NT2/D1 (cell line): Measurements from ENCODE around the gene ADD2.

Source experiments
- DNase-seq: peaks from one replicate; pipeline ENCODE4 v3.0.0-alpha.2; 2011; ENCODE audit warnings: low read depth, low spot score
- H3K27me3 ChIP-seq: 2 replicates; pipeline ENCODE4 v1.6.0; 2011; ENCODE audit warnings: mild to moderate bottlenecking; ENCODE audit not compliant: insufficient read length, insufficient read depth
- H3K36me3 ChIP-seq: 2 replicates; pipeline ENCODE4 v1.6.1; 2011; ENCODE audit warnings: mild to moderate bottlenecking, low read length, mixed read lengths; ENCODE audit not compliant: insufficient read depth, insufficient read length
- H3K4me1 ChIP-seq: 2 replicates; pipeline ENCODE4 v1.5.1; 2011; ENCODE audit not compliant: insufficient read depth, insufficient read length
- H3K4me3 ChIP-seq: 2 replicates; pipeline ENCODE4 v1.5.1; 2011; ENCODE audit warnings: low read depth; ENCODE audit not compliant: insufficient read length
- H3K9ac ChIP-seq: 2 replicates; pipeline ENCODE4 v1.6.0; 2011; ENCODE audit warnings: low read depth; ENCODE audit not compliant: insufficient read length
- H3K9me3 ChIP-seq: 2 replicates; pipeline ENCODE4 v1.5.1; 2011; ENCODE audit warnings: mild to moderate bottlenecking, low read length; ENCODE audit not compliant: insufficient read depth
- SUZ12 ChIP-seq: IDR thresholded peaks from 2 replicates; pipeline ENCODE4 v1.6.1; 2011; ENCODE audit not compliant: insufficient read length, insufficient read depth; ENCODE audit errors: extremely low read depth
- YY1 ChIP-seq: IDR thresholded peaks from 2 replicates; pipeline ENCODE4 v1.6.1; 2011; ENCODE audit not compliant: insufficient read length, insufficient read depth
- ZNF274 ChIP-seq: IDR thresholded peaks from 2 replicates; pipeline ENCODE4 v1.6.1; 2011; ENCODE audit warnings: mild to moderate bottlenecking, low read depth, low read length

Gene ADD2

DNA sequence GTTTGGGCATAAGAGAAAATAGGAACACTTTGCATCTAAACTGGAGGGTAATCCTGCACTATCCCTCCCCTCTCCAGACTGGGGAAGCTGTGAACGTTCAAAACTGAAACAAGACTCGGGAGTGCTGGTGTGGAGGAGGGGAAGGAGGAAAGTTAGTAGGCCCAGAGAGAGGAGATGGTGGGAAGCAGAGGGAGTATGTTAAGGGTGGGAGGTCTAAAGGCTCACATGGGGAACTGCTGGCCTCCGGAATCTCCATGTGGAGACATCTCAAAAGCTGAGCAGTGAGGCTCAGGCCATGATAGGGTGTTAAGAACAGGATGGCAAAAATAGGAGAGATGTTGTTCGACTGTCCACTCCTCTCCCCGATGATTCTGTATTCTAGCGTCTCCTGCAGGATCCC lies 47.9 kb downstream of the ADD2 start:
- Histone ChIP-seq H3K9me3 (no peaks in the 10 kb centered on the region), H3K27me3 (no peaks in the 10 kb centered on the region), H3K4me1 (peaks cover 3% of the 10 kb centered on the region), H3K9ac (no peak overlapping the region), H3K4me3 (no peak overlapping the region), H3K36me3 (no peaks in the 10 kb centered on the region)
- no peak for DNase-seq
- TF ChIP-seq YY1: no peak

DNA sequence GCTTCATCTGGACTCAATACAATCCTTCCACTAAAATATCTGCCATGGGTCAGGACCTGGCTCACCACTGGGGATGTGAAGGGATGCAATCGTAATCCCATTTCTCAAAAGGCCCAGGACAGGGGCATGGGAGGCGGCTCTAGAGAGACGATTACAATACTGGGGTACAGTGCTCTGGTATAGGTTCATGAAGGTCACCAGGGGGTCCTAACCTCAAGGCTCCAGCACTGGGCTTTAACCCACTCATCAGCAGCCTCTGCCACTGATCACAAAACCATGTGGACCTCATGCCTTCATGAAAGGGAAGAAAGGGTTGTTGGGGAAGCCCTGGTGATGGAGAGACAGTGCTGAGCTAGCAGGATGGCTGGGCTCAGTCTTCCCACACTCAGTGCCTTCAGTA lies 48.8 kb downstream of the ADD2 start:
- Histone ChIP-seq H3K27me3 (no peaks in the 10 kb centered on the region), H3K9me3 (no peaks in the 10 kb centered on the region), H3K4me3 (no peak overlapping the region), H3K9ac (no peak overlapping the region), H3K36me3 (no peaks in the 10 kb centered on the region), H3K4me1 (peaks cover 3% of the 10 kb centered on the region)
- no peak for TF ChIP-seq YY1
- no peak for TF ChIP-seq SUZ12
- TF ChIP-seq ZNF274: no peak
- DNase-seq: no peak

DNA sequence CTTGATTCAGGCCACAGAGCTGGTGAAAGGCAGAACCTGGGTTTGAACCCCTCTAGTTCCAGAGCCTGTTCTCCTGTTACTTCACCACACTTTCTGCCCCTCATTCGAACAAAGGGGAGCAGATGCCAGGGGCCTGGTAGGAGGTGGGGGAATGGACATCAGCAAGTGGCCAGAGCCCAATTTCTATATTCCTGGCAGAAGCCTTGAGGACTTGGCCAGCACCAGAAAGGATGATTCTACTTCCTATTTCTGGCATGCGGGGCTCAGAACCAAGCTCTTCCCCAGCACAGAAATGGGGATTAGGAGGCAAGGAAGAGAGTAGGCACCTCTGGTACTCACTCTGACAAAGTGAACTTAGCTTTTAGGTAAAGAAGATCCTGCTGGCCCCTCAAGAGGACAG lies 49.3 kb downstream of the ADD2 start:
- H3K9ac ChIP-seq: no peak overlapping the region
- H3K9me3 ChIP-seq: no peaks in the 10 kb centered on the region
- peaks cover 3% of the 10 kb centered on the region for H3K4me1 ChIP-seq
- no peak for DNase-seq
- H3K27me3 ChIP-seq: no peaks in the 10 kb centered on the region
- H3K4me3 ChIP-seq: no peak overlapping the region
- TF ChIP-seq ZNF274 (no peak), SUZ12 (no peak), YY1 (no peak)
- H3K36me3 ChIP-seq: no peaks in the 10 kb centered on the region

DNA sequence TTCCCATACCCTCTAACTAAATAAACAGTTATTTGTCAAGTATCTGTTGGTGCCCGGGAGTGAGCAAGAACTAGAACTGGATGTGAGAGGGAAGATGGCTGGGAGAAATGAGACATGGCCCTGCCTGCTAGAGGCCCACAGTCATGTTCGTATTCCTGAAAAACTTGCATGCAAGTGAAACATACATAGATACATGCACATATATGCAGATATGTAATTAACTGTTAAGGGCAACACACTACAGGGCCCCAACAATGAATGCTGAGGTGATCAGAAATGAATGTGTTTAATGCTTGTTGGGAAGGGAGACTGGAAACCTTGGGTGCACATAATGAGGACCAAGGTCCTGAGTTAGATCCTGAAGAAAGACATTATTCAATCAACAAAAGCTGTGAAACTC lies 49.8 kb downstream of the ADD2 start:
- no peak for DNase-seq
- H3K36me3 ChIP-seq: no peaks in the 10 kb centered on the region
- H3K4me3 ChIP-seq: no peak overlapping the region
- no peaks in the 10 kb centered on the region for H3K9me3 ChIP-seq
- no peak overlapping the region for H3K9ac ChIP-seq
- no peaks in the 10 kb centered on the region for H3K27me3 ChIP-seq
- peaks cover 3% of the 10 kb centered on the region for H3K4me1 ChIP-seq
- TF ChIP-seq YY1: no peak
- no peak for TF ChIP-seq ZNF274
- no peak for TF ChIP-seq SUZ12

DNA sequence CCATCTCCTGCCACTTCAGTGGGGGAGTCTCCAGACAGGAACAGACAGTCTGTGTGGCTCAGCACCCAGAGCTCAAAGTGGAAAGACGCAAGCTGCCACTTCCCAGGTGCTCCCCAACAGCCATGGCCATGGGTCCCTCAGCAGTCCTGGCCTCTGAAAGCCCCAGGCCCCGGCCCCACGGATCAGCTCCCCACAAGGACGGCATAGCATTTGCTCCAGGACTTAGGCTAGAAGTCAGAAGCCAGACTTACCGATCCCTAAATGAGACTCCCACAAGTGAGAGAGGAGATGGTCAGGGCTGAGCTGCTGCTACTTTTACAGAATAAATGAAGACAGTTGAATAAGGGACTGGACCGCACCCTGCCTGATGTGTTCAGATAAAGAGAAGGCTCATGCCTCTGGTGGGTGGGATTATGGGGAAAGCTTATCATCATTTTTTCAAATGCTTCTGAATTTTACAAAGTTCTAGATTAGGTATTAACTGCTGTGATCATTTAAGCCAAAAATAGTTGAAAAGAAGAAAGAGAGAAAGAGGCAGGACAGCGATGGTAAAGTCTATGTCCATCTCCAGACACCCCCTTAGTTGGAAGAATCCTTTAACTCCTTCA lies 50.5 kb downstream of the ADD2 start:
- TF ChIP-seq YY1 (no peak), ZNF274 (no peak), SUZ12 (no peak)
- Histone ChIP-seq H3K9me3 (no peaks in the 10 kb centered on the region), H3K4me1 (peaks cover 3% of the 10 kb centered on the region), H3K27me3 (no peaks in the 10 kb centered on the region), H3K9ac (no peak overlapping the region), H3K36me3 (peaks cover 4% of the 10 kb centered on the region), H3K4me3 (no peak overlapping the region)
- no peak for DNase-seq

DNA sequence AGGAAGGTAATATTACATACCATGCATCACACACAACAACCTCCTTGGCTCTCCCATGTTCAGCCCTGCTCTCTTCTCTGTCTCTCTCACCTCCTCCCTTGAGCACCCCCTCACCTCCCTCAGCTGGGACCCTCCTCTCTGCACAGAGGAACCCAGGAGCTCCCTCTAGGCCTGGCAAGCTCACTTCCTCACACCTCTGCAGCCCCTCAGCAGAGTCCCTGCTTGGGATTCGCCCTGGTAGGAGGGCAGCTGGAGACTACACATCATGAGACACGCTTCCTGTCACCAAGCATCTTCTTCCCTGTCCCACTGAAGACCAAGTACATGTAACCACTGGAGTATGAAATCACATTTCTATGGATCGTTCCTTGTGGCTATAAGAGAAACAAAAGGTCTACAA lies 51.0 kb downstream of the ADD2 start:
- no peaks in the 10 kb centered on the region for H3K27me3 ChIP-seq
- no peak overlapping the region for H3K4me3 ChIP-seq
- no peaks in the 10 kb centered on the region for H3K9me3 ChIP-seq
- peaks cover 3% of the 10 kb centered on the region for H3K4me1 ChIP-seq
- no peak for DNase-seq
- H3K9ac ChIP-seq: no peak overlapping the region
- no peak for TF ChIP-seq ZNF274
- TF ChIP-seq SUZ12: no peak
- no peak for TF ChIP-seq YY1
- H3K36me3 ChIP-seq: peaks cover 6% of the 10 kb centered on the region

DNA sequence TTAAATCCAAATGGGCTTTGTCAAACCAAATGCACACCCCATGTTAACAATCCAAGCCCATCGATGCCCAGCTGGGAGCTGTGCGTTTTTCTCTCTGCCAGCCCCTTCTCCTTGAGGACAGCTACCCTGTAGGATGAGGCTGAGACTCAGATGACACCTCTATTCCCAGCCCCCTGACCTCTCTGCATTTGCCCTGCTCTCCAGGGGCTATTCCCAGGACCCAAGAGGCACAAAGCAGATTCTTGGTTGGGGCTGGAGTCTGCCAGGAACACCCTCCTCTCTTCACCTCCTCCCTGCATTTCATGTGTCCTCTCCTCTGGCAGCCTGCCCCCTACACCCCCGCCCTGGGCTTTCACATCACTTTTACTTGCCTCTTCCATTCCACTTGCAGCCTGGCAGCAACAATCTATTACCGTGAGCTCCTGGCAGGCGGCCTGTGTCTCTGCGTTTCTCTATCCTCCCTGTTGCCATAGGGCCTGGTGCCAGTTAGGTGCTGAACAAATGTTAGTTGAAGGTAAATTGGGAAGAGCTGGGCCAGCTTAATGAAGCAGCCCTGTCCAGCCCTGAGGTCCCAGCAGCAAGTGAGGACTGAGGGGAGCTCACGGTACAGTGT lies 51.8 kb downstream of the ADD2 start:
- Histone ChIP-seq H3K27me3 (no peaks in the 10 kb centered on the region), H3K4me3 (no peak overlapping the region), H3K4me1 (peaks cover 3% of the 10 kb centered on the region), H3K9ac (no peak overlapping the region), H3K36me3 (peaks cover 6% of the 10 kb centered on the region), H3K9me3 (no peaks in the 10 kb centered on the region)
- no peak for TF ChIP-seq SUZ12
- TF ChIP-seq YY1: no peak
- TF ChIP-seq ZNF274: no peak
- DNase-seq: no peak
